Peyer's patch (tissue), 4 donors: Measurements from ENCODE around the gene ZMIZ1. TPM values are rescaled to one million over a fixed set of nuclear protein-coding genes. Genes with fewer than 3 reads are reported as not detected.

Experiments used
- DNase-seq, 3 donors: peaks; one replicate each; pipeline ENCODE4 v3.0.0-alpha.2; 2017 to 2019
- H3K27ac ChIP-seq, 4 donors: fragments of 200-600 bp; sonication (generic); one replicate each; pipeline ENCODE4 v1.5.1; 2016 to 2019
- H3K27me3 ChIP-seq, 2 donors: fragments of 200-600 bp; sonication (generic); one replicate each; pipeline ENCODE4 v1.5.1; 2019
- H3K36me3 ChIP-seq, 3 donors: fragments of 200-600 bp; sonication (generic); one replicate each; pipeline ENCODE4 v1.5.1; 2016 to 2019
- H3K4me1 ChIP-seq, 4 donors: fragments of 200-600 bp; sonication (generic); one replicate each; pipeline ENCODE4 v1.5.1; 2016 to 2019
- H3K4me3 ChIP-seq, 4 donors: fragments of 200-600 bp; sonication (generic); 1 replicate in 3 of 4; 2 replicates in 1 of 4; pipeline ENCODE4 v1.5.1; 2016 to 2019; ENCODE audit warnings: mild to moderate bottlenecking in 1 of 4
- H3K9me3 ChIP-seq, 4 donors: fragments of 200-600 bp; sonication (generic); one replicate each; pipeline ENCODE4 v1.5.1; 2016 to 2019; ENCODE audit warnings: mild to moderate bottlenecking in 1 of 4
- CTCF ChIP-seq, 6 experiments: fragments of 450-650 bp in 4 of 6; fragments of 200-600 bp in 2 of 6; sonication (generic) in 1 of 6; IDR thresholded peaks; one replicate each; pipeline ENCODE4 v1.5.1; 2017 to 2019; ENCODE audit warnings: antibody characterized with exemption in 6 of 6, mild to moderate bottlenecking in 3 of 6, moderate library complexity in 1 of 6
- POLR2A ChIP-seq, 2 donors: fragments of 450-650 bp; IDR thresholded peaks; one replicate each; pipeline ENCODE4 v1.5.1; 2017; ENCODE audit warnings: antibody characterized with exemption in 2 of 2, mild to moderate bottlenecking in 2 of 2, moderate library complexity in 2 of 2
- total RNA-seq, 4 donors: library from RNA; depleted of rRNA; stranded (reverse); fragments of >200 nt; gene quantifications; one replicate each; pipeline ENCODE4 v1.1.0, GENCODE V29; 2016

ZMIZ1 gene
- total RNA-seq, 4 donors from 2014 or later: 40.4 to 86.7 (median 73.2) TPM

- peaks cover 0 to 10% (median 8%) of the 10 kb centered on the region in 4 donors for H3K4me1 ChIP-seq
- no peaks in the 10 kb centered on the region for H3K36me3 ChIP-seq
- DNase-seq: no peak
- TF ChIP-seq CTCF (IDR thresholded peaks at IDR 0.05): no peak
- no peak for TF ChIP-seq POLR2A (IDR thresholded peaks at IDR 0.05)
- no peak overlapping the region for H3K4me3 ChIP-seq
- H3K27me3 ChIP-seq: no peaks in the 10 kb centered on the region
- no peaks in the 10 kb centered on the region for H3K9me3 ChIP-seq
- H3K27ac ChIP-seq: no peak overlapping the region
Measured at GRCh38 chr10:79324032-79324695, 255.4 kb downstream of the ZMIZ1 start.

- TF ChIP-seq CTCF (IDR thresholded peaks at IDR 0.05): no peak
- TF ChIP-seq POLR2A (IDR thresholded peaks at IDR 0.05): no peak
- Histone ChIP-seq H3K27ac (no peak overlapping the region), H3K36me3 (no peaks in the 10 kb centered on the region), H3K4me3 (no peak overlapping the region), H3K27me3 (no peaks in the 10 kb centered on the region), H3K9me3 (no peaks in the 10 kb centered on the region), H3K4me1 (peaks cover 0 to 13% (median 11%) of the 10 kb centered on the region in 4 donors)
- no peak for DNase-seq
Measured at GRCh38 chr10:79326361-79327089, 257.8 kb downstream of the ZMIZ1 start.

- H3K4me3 ChIP-seq: no peak overlapping the region
- no peaks in the 10 kb centered on the region for H3K36me3 ChIP-seq
- DNase-seq: no peak
- H3K9me3 ChIP-seq: no peaks in the 10 kb centered on the region
- H3K27me3 ChIP-seq: no peaks in the 10 kb centered on the region
- H3K4me1 ChIP-seq: peaks cover 0 to 15% (median 11%) of the 10 kb centered on the region in 4 donors
- TF ChIP-seq CTCF (IDR thresholded peaks at IDR 0.05): no peak
- TF ChIP-seq POLR2A (IDR thresholded peaks at IDR 0.05): no peak
- no peak overlapping the region for H3K27ac ChIP-seq
Measured at GRCh38 chr10:79327090-79327457, 258.3 kb downstream of the ZMIZ1 start.

- DNase-seq: no peak
- Histone ChIP-seq H3K9me3 (no peaks in the 10 kb centered on the region), H3K36me3 (no peaks in the 10 kb centered on the region), H3K4me1 (peaks cover 0 to 8% (median 5%) of the 10 kb centered on the region in 4 donors), H3K27me3 (no peaks in the 10 kb centered on the region), H3K27ac (no peak overlapping the region), H3K4me3 (no peak overlapping the region)
- TF ChIP-seq POLR2A (IDR thresholded peaks at IDR 0.05): no peak
- TF ChIP-seq CTCF (IDR thresholded peaks at IDR 0.05): no peak
Measured at GRCh38 chr10:79328147-79328701, 259.5 kb downstream of the ZMIZ1 start.

- H3K4me3 ChIP-seq: no peak overlapping the region
- DNase-seq: peak in 2 of 3 donors; percentile 68 to 72
- H3K36me3 ChIP-seq: no peaks in the 10 kb centered on the region
- peaks cover 0 to 6% (median 3%) of the 10 kb centered on the region in 4 donors for H3K4me1 ChIP-seq
- H3K27me3 ChIP-seq: no peaks in the 10 kb centered on the region
- no peak for TF ChIP-seq POLR2A (IDR thresholded peaks at IDR 0.05)
- no peak for TF ChIP-seq CTCF (IDR thresholded peaks at IDR 0.05)
- H3K27ac ChIP-seq: peak overlapping the region in 1 of 4 donors; percentile 17
- H3K9me3 ChIP-seq: no peaks in the 10 kb centered on the region
Measured at GRCh38 chr10:79328737-79329504, 260.2 kb downstream of the ZMIZ1 start.
